A549 (cell line): ENCODE measurements around the gene NID2.

ENCODE experiments used
- EP300 ChIP-seq, 2 experiments: fragments of >200 bp; sonication (Bioruptor Twin); formaldehyde crosslinking; IDR thresholded peaks; 2 replicates in 1 of 2; 3 replicates in 1 of 2; pipeline ENCODE4 v1.6.1; 2016 to 2017
- MAX ChIP-seq: IDR thresholded peaks from 2 replicates; pipeline ENCODE4 v1.6.1; 2012
- PBX3 ChIP-seq: IDR thresholded peaks from 2 replicates; pipeline ENCODE4 v1.6.1; 2012
- TF ChIP-seq, protein P1 (sequence below): fragments of >200 bp; sonication (Bioruptor Twin); formaldehyde crosslinking; IDR thresholded peaks from 3 replicates; pipeline ENCODE4 v1.5.1; 2016

GRCh38 chr14:52048116-52048515 lies 20.7 kb downstream of the NID2 start:
- TF ChIP-seq PBX3: no peak
- no peak for TF ChIP-seq MAX
- no peak for TF ChIP-seq EP300 (IDR thresholded peaks at IDR 0.05)
- TF ChIP-seq, protein P1, sequence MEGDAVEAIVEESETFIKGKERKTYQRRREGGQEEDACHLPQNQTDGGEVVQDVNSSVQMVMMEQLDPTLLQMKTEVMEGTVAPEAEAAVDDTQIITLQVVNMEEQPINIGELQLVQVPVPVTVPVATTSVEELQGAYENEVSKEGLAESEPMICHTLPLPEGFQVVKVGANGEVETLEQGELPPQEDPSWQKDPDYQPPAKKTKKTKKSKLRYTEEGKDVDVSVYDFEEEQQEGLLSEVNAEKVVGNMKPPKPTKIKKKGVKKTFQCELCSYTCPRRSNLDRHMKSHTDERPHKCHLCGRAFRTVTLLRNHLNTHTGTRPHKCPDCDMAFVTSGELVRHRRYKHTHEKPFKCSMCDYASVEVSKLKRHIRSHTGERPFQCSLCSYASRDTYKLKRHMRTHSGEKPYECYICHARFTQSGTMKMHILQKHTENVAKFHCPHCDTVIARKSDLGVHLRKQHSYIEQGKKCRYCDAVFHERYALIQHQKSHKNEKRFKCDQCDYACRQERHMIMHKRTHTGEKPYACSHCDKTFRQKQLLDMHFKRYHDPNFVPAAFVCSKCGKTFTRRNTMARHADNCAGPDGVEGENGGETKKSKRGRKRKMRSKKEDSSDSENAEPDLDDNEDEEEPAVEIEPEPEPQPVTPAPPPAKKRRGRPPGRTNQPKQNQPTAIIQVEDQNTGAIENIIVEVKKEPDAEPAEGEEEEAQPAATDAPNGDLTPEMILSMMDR: no peak
